ENCODE data around the gene PHF3.

The PHF3 gene

DNA sequence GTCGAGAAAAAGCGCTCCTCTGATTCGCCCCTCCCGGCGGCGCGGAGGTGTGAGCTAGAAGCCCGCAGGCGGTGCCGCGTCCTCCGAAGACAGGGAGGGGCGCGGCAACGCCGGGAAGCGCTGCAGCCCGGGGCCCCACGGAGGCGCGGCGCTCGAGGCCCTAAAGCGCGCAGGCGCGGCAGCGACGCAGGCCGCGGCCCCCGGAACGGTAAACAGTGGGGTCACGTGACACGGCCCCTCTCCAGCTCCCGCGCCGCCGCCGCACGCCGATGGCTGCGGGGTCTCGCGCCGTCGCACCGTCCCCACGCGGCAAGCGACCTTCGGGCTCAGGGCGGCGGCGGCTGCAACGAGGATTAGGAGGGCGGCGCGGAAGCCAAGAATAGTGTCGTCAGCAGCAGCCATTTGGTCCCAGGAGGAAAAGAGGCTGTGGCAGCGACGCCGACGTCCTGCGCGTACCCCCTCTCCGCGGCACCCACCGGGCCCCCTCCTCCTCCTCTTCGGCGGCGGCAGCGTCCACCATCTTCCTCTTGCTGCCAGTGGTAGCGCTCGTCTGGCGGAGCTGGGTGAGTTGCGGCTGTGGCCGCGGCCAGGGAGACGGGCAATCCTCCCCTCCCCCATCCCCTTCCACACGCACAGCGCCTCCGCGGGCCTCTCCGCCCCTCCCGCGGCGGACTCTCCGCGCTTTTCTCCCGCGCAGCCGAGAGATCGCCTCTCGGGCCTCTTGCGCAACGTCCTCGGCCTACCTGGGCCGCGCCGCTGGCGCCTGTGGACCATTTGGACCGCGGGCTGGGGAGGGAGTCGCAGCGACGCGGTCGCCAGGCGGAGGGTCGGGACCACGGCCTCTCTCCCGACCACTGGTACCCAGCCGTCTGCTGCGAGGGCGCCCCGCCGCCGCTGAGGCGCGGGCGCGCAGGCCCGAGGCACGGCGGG is at the start of gene PHF3:
PHF3 (plus strand) TSS at position 215 of the 930 bp plus-strand sequence. CDS start 10,750 bp downstream, outside the sequence.
- TF ChIP-seq ZFX (IDR thresholded peaks at IDR 0.05), result peak; percentile 95
- TF ChIP-seq, protein P1, sequence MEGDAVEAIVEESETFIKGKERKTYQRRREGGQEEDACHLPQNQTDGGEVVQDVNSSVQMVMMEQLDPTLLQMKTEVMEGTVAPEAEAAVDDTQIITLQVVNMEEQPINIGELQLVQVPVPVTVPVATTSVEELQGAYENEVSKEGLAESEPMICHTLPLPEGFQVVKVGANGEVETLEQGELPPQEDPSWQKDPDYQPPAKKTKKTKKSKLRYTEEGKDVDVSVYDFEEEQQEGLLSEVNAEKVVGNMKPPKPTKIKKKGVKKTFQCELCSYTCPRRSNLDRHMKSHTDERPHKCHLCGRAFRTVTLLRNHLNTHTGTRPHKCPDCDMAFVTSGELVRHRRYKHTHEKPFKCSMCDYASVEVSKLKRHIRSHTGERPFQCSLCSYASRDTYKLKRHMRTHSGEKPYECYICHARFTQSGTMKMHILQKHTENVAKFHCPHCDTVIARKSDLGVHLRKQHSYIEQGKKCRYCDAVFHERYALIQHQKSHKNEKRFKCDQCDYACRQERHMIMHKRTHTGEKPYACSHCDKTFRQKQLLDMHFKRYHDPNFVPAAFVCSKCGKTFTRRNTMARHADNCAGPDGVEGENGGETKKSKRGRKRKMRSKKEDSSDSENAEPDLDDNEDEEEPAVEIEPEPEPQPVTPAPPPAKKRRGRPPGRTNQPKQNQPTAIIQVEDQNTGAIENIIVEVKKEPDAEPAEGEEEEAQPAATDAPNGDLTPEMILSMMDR (conservative IDR thresholded peaks at IDR 0.05), result peak; percentile 18; the same call in 1 of the 2 replicates
- H3K27ac ChIP-seq, result peak within 1 kb of the TSS; percentile 89

DNA sequence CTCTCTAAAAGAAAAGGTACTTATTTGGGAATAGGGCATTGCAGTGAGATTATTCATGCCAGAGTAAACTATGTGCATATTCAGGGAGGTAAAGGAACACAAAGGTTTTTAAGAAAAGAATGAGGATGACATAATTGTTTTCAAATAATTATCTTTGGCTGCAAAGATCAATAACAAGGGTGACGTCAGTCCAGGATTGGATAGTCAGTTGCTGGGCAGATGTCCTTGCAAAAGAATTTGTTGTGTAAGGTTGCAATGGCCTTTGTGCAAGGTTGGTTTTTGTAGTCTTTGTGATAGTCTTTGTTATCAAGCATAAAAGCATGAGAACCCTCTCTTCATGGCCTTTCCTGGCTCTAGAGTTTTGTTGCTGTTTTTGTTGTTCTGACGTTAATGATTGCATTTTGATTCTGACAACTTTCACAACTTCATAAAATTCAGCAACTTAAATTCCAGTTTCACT is 45.6 kb upstream of the PHF3 start:
- H3K27ac ChIP-seq, result no peak overlapping the region
- TF ChIP-seq, protein P1 (conservative IDR thresholded peaks at IDR 0.05), result no peak
- TF ChIP-seq ZFX (IDR thresholded peaks at IDR 0.05), result no peak

- no peak overlapping the region for H3K27ac ChIP-seq
- TF ChIP-seq, protein P1 (conservative IDR thresholded peaks at IDR 0.05), result no peak
- TF ChIP-seq ZFX (IDR thresholded peaks at IDR 0.05), result no peak
Measured at GRCh38 chr6:63592886-63593285, 42.7 kb upstream of the PHF3 start.

- H3K27ac ChIP-seq, result no peak overlapping the region
- no peak for TF ChIP-seq ZFX (IDR thresholded peaks at IDR 0.05)
- TF ChIP-seq, protein P1 (conservative IDR thresholded peaks at IDR 0.05), result no peak
Measured at GRCh38 chr6:63597141-63598048, 38.2 kb upstream of the PHF3 start.

DNA sequence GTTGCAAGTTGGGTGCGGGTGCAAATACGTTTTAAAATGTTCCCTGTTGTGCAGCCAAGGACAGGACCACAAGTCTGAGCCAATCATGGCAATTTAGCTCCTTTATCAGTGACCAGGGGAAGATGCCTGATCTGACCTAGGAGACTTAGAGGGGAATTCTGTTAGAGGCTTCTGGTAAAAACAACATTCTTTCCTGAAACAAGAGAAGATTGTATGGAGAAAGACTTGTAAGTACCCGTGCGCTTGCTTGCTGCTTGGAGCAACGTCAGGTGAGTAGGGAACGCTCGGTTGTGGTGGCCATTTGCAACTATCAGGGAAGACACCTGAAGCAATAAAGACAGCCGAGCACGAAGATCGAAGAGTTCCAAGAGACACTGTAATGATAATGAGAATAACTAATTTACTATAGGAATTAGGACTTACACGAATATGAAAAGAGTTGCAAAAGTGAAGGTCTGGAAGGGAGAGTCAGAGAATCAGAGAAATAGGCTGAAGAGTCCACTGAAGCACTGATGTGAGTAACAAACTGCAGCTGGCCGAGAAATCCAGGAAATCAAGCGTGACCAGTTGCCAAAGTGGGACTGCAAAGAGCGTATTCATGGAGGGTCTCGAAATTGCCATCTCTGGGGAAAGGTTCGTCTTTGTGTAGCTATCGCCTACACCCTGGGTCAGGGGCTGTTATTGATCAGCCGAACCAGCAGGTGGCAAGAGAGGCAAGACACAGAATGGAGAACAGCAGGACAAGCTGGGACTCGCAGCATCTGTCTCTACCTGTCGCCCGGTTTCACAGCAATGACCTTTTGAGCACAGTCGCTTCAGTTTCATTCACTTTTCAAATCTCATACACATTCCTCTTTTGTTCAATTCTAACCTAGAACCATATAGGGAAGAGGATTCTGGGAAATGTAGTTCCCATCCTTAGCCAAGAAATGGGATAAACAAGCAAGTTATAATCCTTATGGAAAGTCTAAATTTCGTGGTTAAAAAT is 37.3 kb upstream of the PHF3 start:
- no peak overlapping the region for H3K27ac ChIP-seq
- TF ChIP-seq, protein P1 (conservative IDR thresholded peaks at IDR 0.05), result peak; percentile 88
- TF ChIP-seq ZFX (IDR thresholded peaks at IDR 0.05), result no peak

DNA sequence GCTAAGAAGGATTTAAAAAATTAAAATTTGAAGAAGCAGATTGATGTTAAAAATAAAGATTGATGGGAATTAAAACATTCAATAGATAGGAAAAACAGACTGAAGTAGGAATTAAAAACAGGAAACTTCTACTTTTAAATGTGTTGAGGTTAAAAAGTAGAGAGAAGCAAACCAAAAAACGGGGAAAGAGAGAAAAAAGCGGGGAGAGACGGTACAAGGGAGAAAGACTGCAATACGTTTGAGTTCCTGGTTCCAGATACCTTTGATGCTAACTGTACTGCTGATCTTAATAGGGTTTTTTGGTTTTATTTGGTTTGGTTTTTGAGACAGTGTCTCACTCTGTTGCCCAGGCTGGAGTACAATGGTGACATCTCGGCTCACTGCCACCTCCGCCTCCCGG is 36.4 kb upstream of the PHF3 start:
- TF ChIP-seq, protein P1 (conservative IDR thresholded peaks at IDR 0.05), result no peak
- TF ChIP-seq ZFX (IDR thresholded peaks at IDR 0.05), result no peak
- no peak overlapping the region for H3K27ac ChIP-seq

Measured in C4-2B (cell line).